Fibroblast of lung (primary cell): ENCODE data around the gene FAM135A. TPM values are rescaled to one million over a fixed set of nuclear protein-coding genes. Genes with fewer than 3 reads are reported as not detected.

Experiments used
- DNase-seq, 2 donors: peaks; one replicate each; pipeline versions ENCODE4 v3.0.0 to v3.0.0-alpha.2; 2010; ENCODE audit warnings: low read depth in 2 of 2
- H2AFZ ChIP-seq: 2 replicates; pipeline ENCODE4 v1.5.1; 2012; ENCODE audit warnings: low read length, control low read depth, inconsistent platforms
- H3K27ac ChIP-seq: 2 replicates; pipeline ENCODE4 v1.5.1; 2011; ENCODE audit warnings: low read length, control low read depth; ENCODE audit not compliant: insufficient read depth
- H3K27me3 ChIP-seq: 2 replicates; pipeline ENCODE4 v1.5.1; 2011; ENCODE audit warnings: mild to moderate bottlenecking, low read length; ENCODE audit not compliant: control insufficient read depth, insufficient read depth
- H3K36me3 ChIP-seq: 2 replicates; pipeline ENCODE4 v1.5.1; 2011; ENCODE audit warnings: low read length; ENCODE audit not compliant: control insufficient read depth, insufficient read depth
- H3K4me1 ChIP-seq: 2 replicates; pipeline ENCODE4 v1.5.1; 2011; ENCODE audit warnings: low read length; ENCODE audit not compliant: control insufficient read depth, insufficient read depth; ENCODE audit errors: extremely low read depth
- H3K4me2 ChIP-seq: 2 replicates; pipeline ENCODE4 v1.5.1; 2011; ENCODE audit warnings: low read length, control low read depth; ENCODE audit not compliant: insufficient read depth; ENCODE audit errors: extremely low read depth
- H3K4me3 ChIP-seq, 4 experiments: fragments of 200-600 bp in 1 of 4; sonication (generic) in 1 of 4; replicated peaks in 1 of 4; 2 replicates each; pipeline ENCODE4 v1.5.1; 2011 to 2016; ENCODE audit warnings: low read length in 4 of 4, low read depth in 3 of 4, mild to moderate bottlenecking in 3 of 4, control low read depth in 2 of 4, inconsistent platforms in 1 of 4, mixed read lengths in 1 of 4; ENCODE audit not compliant: insufficient read depth in 1 of 4; ENCODE audit errors: control extremely low read depth in 1 of 4
- H3K79me2 ChIP-seq: 2 replicates; pipeline ENCODE4 v1.5.1; 2012; ENCODE audit warnings: mild to moderate bottlenecking, low read length, inconsistent platforms; ENCODE audit not compliant: control insufficient read depth, insufficient read depth
- H3K9ac ChIP-seq: 2 replicates; pipeline ENCODE4 v1.5.1; 2011; ENCODE audit warnings: mild to moderate bottlenecking, low read length, control low read depth; ENCODE audit not compliant: insufficient read depth
- H3K9me3 ChIP-seq: 2 replicates; pipeline ENCODE4 v1.5.1; 2012; ENCODE audit warnings: low read depth, low read length; ENCODE audit not compliant: control insufficient read depth, insufficient read depth
- H4K20me1 ChIP-seq: 2 replicates; pipeline ENCODE4 v1.5.1; 2011; ENCODE audit warnings: low read length; ENCODE audit not compliant: control insufficient read depth, insufficient read depth; ENCODE audit errors: extremely low read depth
- EZH2 ChIP-seq: IDR thresholded peaks from 2 replicates; pipeline ENCODE4 v1.5.1; 2012; ENCODE audit warnings: low read length, control low read depth, mild to moderate bottlenecking; ENCODE audit errors: missing control alignments
- polyA plus RNA-seq, 2 donors: library from polyadenylated mRNA; depleted of rRNA in 1 of 2; stranded (reverse) in 1 of 2; unstranded in 1 of 2; fragments of >200 nt; gene quantifications; 2 replicates each; pipeline ENCODE4 v1.2.1, GENCODE V29; 2011 to 2012; ENCODE audit warnings: missing spikeins in 1 of 2
- total RNA-seq: library from RNA; depleted of rRNA; stranded (reverse); fragments of >200 nt; gene quantifications from 2 replicates; pipeline ENCODE4 v1.2.1, GENCODE V29; 2014
- TF ChIP-seq, protein P1 (sequence below), 2 donors: IDR thresholded peaks in 1 of 2; conservative IDR thresholded peaks in 1 of 2; 1 replicate in 1 of 2; 2 replicates in 1 of 2; pipeline ENCODE4 v1.5.1; 2011 to 2012; ENCODE audit warnings: low read length in 2 of 2, control low read depth in 1 of 2, inconsistent platforms in 1 of 2, low read depth in 1 of 2, mild to moderate bottlenecking in 1 of 2

The FAM135A gene
- total and polyA plus RNA-seq, 2 donors (not counting 1 experiment from before 2014, with no cell fraction given) = 7.1 to 10.2 TPM

DNA sequence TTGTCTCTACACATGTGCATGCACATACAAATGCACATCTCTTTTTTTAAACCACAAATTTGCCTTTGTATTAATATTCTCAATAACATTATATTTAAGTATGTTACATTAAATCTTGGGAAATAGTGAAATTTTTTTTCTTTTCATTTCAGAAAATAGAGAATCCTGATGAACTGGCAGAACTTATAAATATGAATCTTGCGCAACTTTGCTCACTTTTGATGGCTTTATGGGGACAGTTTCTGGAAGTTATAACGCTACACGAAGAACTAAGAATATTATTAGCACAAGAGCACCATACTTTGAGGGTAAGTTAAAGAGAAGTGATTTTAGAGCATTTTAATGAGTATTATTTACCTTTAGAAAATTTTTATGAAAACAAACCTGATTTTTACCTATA lies 89.2 kb downstream of the FAM135A start:
- Histone ChIP-seq H4K20me1 (no peaks in the 10 kb centered on the region), H3K4me3 (no peak overlapping the region), H3K27me3 (no peaks in the 10 kb centered on the region), H3K79me2 (no peaks in the 10 kb centered on the region), H3K27ac (no peak overlapping the region), H3K4me1 (no peaks in the 10 kb centered on the region), H3K9me3 (no peaks in the 10 kb centered on the region), H3K9ac (no peak overlapping the region), H2AFZ (no peak overlapping the region), H3K4me2 (no peak overlapping the region), H3K36me3 (no peaks in the 10 kb centered on the region)
- TF ChIP-seq, protein P1, sequence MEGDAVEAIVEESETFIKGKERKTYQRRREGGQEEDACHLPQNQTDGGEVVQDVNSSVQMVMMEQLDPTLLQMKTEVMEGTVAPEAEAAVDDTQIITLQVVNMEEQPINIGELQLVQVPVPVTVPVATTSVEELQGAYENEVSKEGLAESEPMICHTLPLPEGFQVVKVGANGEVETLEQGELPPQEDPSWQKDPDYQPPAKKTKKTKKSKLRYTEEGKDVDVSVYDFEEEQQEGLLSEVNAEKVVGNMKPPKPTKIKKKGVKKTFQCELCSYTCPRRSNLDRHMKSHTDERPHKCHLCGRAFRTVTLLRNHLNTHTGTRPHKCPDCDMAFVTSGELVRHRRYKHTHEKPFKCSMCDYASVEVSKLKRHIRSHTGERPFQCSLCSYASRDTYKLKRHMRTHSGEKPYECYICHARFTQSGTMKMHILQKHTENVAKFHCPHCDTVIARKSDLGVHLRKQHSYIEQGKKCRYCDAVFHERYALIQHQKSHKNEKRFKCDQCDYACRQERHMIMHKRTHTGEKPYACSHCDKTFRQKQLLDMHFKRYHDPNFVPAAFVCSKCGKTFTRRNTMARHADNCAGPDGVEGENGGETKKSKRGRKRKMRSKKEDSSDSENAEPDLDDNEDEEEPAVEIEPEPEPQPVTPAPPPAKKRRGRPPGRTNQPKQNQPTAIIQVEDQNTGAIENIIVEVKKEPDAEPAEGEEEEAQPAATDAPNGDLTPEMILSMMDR (conservative IDR thresholded peaks at IDR 0.05 in 1 of 2, IDR thresholded peaks at IDR 0.05 in 1 of 2; ENCODE audit: low read depth in 1 of 2, low read length in 2 of 2) = no peak
- no peak for TF ChIP-seq EZH2
- DNase-seq = no peak

DNA sequence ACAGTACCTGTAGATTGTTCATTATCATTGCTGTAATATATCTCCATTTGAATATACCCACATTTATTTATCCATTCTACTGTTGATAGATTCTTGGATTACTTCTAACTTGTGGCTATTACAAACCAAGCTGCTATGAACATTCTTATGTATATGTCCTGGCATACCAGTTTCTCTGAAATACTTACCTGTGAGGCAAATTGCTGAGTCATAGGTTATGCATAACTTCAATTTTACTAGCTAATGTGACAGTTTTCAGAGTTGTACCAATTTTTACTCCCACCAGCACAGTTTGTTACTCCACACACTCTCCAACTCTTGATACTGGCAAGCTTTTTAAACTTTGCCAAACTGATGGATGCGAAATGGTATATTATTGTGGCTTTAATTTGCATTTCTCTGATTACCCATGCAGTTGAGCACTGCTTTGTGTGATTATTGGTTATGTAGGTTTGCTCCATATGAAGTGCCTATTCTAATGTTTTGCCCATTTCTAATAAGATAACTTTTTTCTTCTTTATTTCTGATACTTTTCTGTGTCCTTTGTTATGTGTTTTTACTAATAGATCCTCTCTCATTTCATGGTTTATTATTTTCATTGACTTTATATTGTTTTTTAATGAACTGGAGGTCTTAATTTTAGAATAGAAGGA lies 90.6 kb downstream of the FAM135A start:
- no peak overlapping the region for H2AFZ ChIP-seq
- no peaks in the 10 kb centered on the region for H3K4me1 ChIP-seq
- no peaks in the 10 kb centered on the region for H3K36me3 ChIP-seq
- H3K27ac ChIP-seq = no peak overlapping the region
- no peak for DNase-seq
- no peak overlapping the region for H3K4me3 ChIP-seq
- H3K27me3 ChIP-seq = no peaks in the 10 kb centered on the region
- H3K9ac ChIP-seq = no peak overlapping the region
- H4K20me1 ChIP-seq = no peaks in the 10 kb centered on the region
- H3K4me2 ChIP-seq = no peak overlapping the region
- no peaks in the 10 kb centered on the region for H3K9me3 ChIP-seq
- H3K79me2 ChIP-seq = no peaks in the 10 kb centered on the region
- no peak for TF ChIP-seq EZH2
- TF ChIP-seq, protein P1 (conservative IDR thresholded peaks at IDR 0.05 in 1 of 2, IDR thresholded peaks at IDR 0.05 in 1 of 2; ENCODE audit: low read depth in 1 of 2, low read length in 2 of 2) = no peak

DNA sequence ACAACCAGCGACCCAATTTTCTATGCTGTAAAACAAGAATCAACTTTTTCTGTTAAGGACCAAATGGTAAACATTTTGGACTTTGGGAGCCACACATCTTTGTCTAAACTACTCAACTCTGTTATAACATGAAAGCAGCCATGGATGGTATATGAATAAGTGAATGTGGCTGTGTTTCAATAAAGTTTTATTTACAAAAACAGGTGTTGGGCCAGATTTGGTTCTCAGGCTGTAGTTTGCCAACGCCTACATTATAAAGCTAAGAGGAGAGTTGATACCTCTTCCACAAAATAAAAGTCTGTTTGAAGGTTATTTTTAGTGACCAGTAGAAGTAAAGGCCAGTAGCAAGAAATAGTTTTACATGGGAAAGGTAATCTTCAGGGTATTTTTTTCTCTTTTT lies 93.0 kb downstream of the FAM135A start:
- no peaks in the 10 kb centered on the region for H3K27me3 ChIP-seq
- H2AFZ ChIP-seq = no peak overlapping the region
- no peaks in the 10 kb centered on the region for H4K20me1 ChIP-seq
- H3K27ac ChIP-seq = no peak overlapping the region
- no peak overlapping the region for H3K9ac ChIP-seq
- no peaks in the 10 kb centered on the region for H3K4me1 ChIP-seq
- H3K4me2 ChIP-seq = no peak overlapping the region
- TF ChIP-seq, protein P1 (conservative IDR thresholded peaks at IDR 0.05 in 1 of 2, IDR thresholded peaks at IDR 0.05 in 1 of 2; ENCODE audit: low read depth in 1 of 2, low read length in 2 of 2) = no peak
- TF ChIP-seq EZH2 = no peak
- DNase-seq = no peak
- H3K36me3 ChIP-seq = no peaks in the 10 kb centered on the region
- no peak overlapping the region for H3K4me3 ChIP-seq
- H3K9me3 ChIP-seq = no peaks in the 10 kb centered on the region
- H3K79me2 ChIP-seq = no peaks in the 10 kb centered on the region
